GM12892 (cell line): ENCODE data around the gene ST13.

ENCODE experiments used
- POLR2A ChIP-seq: IDR thresholded peaks from 2 replicates; pipeline ENCODE4 v1.6.1; 2011; ENCODE audit warnings: low read depth, low read length, control low read depth
- POLR2AphosphoS5 ChIP-seq: IDR thresholded peaks from 2 replicates; pipeline ENCODE4 v1.6.1; 2011; ENCODE audit warnings: low read depth, low read length, control low read depth

- TF ChIP-seq POLR2A (no peak), POLR2AphosphoS5 (no peak)
These were observed 42.5 kb downstream of the ST13 start for GRCh38 chr22:40813912-40814315.
